Anterior cingulate cortex (tissue), 58 donors: ENCODE data around the gene LRRC47.
"Not testable (repeated sequence)": the region's sequence is repeated elsewhere in the genome, so short reads cannot be mapped to it uniquely, and the experiment has no call there.

Experiments
- DNase-seq, 58 donors: peaks; one replicate each; lab custom pipeline; 2025; lab: John Stamatoyannopoulos, UW

Gene LRRC47

DNA sequence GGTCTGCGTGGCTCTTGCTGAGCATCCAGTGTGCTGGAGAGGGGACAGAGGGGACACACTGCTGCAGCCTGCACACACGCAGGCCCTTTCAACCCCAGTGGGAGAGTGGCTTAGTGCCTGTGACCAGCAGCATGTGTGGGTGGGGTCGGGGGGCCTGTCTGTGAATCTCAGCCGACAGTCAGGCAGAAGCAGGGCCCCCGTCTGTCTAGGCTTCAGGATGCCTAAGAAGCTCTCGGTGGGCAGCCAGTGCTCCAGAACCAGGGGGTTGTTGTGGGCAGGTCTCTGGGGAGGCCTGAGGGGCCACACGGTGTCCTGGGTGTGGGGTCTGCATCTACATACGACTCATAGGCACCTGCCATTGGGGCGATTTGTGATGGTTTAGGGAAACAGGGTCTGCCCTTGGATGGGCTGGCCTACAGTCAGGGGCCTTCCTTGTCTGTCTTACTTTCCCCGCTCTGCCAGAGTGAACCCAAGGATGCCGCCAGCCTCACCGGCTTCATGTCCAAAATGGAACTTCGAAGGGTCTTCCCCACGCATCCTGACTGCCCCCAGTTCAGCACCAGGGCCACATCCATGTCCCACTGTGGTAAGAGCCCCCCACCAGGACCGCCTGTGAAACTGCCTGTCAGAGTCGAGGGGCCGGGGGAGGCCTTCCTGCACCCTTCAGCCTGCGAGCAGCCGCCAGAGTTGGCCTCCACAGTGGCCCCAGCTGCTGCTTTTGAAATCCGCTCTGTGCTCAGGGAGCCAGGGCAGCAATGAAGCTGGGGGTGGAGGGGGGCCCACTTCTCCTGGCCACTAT is 42.4 kb downstream of the LRRC47 start:
- DNase-seq = no peak

DNA sequence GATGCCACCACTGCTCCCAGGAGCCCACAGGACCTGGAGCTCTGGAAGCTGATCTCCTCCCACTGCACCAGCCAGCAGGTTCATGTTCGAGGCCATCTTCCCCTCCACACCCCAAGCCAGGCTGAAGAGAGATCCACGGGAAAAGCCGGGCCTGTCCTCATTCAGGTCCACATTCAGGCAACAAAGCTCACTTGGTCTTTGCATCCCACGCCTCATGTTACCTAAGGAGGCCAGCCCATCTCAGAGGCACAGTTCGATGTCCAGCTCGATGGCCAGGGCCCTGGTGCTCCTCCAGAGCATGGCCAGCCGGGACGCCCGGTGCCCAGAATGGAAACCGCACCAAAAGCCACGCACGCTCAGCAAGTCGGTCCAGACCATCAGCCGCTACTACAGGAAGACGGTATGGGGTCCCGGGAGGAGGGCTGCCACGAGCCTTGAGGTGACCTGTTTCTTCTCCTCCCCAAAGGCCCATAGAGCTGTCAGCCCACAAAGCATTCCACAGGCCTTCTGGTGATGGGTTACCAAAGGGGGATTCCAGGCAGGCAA is 43.8 kb downstream of the LRRC47 start, which contains the start of gene CCDC27:
TSS of gene CCDC27 (plus strand) at position 51 of the 546 bp plus-strand sequence. CDS start at position 83, 32 bp downstream.
- DNase-seq = no peak

GRCh38 chr1:3750741-3751140 is 45.6 kb downstream of the LRRC47 start:
- DNase-seq = no peak

DNA sequence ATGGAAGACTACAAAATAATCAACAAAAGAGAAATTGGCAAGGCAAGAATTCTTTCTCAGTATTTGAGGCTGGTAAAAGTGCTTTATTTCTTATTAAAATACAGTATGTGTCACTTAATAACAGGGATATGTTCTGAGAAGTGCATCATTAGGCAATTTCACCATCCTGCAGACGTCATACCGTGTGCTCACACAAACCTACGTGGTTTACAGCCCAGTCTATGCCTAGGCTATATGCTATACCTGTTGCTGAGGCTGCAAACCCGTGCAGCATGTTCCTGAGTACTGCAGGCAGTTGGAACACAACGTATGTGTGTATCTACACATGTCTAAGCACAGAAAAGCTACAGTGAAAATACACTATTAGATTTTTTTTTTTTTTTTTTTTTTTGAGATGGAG is 46.8 kb downstream of the LRRC47 start:
- DNase-seq = no peak

DNA sequence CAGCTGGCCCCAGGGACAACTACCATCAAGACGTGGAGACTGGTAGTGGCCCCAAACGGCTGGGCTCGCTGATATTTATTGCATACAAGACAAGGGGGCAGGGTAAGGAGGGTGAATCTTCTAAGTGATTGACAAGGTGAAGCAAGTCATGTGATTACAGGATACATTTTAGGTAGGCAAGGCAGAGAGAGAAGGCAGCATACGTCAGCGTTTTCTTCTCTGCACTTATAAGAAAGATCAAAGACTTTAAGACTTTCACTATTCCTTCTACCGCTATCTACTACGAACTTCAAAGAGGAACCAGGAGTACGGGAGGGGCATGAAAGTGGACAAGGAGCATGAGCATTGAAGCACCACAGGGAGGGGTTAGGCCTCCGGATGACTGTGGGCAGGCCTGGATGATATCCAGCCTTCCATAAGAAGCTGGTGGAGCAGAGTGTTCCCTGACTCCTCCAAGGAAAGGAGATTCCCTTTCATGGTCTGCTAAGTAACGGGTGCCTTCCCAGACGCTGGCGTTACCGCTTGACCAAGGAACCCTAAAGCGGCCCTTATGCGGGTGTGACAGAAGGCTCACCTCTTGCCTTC is 47.9 kb downstream of the LRRC47 start:
- DNase-seq = not testable (repeated sequence)

DNA sequence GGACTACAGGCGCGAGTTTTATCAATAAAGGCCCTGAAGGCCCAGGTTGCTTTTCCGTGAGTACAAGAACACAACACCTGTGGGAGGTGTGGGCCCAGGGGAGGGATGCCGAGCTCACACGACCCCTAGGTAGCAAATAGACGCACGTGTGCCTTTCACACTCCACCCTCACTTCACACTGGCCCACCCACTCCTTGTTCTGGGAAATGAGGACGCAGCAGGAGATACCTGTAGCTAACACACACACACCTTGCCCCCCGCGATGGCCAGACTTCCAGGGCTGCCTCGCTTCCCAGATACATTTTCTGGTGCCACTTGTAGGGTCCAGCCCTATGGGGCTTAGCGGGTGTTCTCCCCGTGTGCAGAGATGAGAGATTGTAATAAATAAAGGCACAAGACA is 48.4 kb downstream of the LRRC47 start:
- DNase-seq = no peak

GRCh38 chr1:3747522-3747848 is 48.8 kb downstream of the LRRC47 start:
- DNase-seq = no peak

DNA sequence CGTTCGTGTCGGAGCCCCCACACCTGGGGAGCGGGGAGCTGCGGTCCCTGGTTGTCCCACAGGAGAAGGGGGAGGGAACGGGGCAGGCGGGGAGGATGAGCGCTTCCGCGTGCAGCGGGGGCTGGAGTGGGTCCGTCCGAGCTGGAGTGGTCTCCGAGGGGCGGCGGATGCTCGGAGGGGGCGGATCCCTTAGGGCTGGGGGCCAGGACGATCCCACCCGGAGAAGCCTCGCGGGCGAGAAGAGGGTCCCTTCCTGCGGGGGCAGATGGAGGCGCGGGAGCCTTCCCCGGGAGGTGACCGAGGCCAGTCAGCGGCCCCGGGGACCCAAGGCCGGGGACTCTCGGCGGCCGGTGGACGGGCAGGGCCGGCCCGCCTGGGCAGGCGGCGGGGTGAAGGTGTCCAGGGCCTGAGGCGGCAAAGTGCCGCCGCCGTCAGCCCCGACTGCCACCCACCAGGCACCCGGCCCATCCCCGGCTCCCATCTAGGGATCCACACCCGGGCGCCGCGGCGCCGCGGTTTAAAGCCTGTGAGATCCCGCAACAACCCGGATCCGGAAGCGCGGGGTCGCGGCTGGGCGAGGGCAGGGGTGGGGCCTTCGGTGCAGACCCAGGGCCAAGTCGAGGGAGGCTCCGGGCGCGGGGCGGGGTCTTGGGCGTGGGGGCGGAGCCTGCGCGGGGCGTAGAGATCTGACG is 49.3 kb downstream of the LRRC47 start:
- DNase-seq = peak in 56 of 58 donors; percentile 49 to 92 (median 80)

DNA sequence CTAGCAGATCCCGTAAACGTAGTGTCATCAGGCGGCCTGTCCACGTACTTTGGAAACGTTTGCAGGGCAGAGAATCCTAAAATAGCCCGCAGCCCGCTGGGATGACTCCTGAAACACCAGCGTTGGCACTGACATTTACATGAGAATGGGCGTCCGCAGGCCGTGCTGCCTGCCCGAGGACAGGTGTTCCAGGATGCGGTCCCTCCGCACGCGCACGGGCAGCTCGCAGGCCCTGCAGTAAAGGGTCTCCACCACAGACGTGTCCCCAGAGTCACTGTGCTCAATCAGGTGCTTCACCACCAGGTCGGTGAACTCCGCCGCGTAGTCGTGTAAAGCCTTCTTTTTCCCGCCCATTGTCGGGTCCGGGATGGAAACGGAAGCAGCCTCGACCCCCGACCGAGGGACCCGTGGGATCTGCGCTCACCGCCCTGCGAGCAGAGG is 49.9 kb downstream of the LRRC47 start:
- DNase-seq = no peak

DNA sequence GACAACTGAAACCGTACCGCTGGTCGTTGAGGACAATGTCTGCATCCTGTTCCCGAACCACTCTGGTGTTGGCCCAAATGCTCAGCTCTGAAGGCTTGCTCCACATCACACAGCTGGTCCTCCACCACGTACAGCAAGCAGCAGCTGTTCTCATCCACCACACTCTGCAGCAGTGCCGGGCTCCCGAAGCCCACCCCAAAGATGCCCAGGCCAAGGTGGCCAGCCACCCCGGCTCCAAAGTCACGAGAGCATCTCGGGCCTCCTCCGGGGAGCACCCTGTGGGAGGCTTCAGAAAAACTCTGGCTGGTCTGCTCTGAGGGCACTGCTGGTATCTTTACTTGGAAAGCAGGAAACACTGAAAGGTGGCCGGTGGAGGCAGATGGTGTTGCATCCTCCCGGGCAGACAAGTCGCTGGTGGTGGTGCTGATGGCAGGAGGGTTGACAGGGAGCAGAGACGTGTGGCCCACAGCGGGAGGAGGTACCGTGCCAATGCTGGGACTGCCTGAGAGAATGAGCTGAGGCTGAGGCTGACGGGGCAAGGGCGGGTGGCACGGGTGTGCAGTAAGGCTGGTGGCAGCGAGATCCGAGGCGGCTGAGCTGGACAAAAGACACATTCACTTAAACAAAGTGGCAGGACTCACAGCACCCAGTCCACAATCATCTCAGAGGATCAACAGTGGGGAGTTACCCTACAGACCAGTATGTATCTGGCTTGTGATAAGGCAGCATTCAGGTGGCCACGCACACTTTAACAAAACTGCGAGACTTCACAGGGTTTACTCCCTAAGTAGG is 50.5 kb downstream of the LRRC47 start:
- DNase-seq = peak in 15 of 58 donors; percentile 9 to 48 (median 23)

DNA sequence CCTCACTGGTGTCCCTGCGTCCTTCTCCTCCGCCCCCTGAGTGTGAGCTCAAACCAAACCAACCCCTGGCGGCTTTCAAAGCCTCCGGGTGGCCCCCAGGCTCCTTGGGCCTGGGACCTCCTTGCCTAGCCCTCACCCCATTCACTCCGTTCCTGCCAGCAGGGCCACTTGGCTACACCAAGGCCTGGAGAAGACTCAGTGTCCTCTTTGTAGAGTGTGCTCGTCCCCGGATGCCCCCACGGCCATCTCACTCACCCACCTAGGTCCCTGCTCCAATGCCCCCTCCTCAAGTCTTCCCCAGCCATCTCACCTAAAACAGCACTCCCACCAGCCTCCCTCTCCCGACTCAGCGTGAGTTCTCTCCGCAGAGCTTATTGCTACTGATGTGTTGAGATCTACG is 51.2 kb downstream of the LRRC47 start:
- DNase-seq = no peak

DNA sequence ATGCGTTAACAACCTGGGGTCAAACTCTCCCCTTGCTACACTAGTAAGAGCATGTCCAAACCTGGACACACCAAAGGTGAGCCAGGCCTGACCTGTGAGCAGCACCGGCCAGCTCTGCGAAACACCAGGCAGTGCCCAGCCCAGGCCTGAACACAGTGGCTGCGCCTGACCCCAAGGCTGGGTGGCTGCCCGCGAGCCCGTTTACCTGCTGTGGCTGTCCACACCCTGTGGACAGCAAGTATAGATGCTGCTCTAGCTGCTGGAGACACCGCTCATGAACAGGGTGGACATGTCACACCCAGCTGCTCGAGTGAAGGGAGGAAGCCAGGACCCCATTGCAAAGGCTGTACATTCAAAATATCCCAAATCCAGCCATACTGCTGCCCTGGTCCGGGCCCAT is 51.7 kb downstream of the LRRC47 start:
- no peak for DNase-seq

- no peak for DNase-seq
Measured at GRCh38 chr1:3743826-3744225, 52.5 kb downstream of the LRRC47 start.

GRCh38 chr1:3743421-3743820 is 52.9 kb downstream of the LRRC47 start:
- no peak for DNase-seq

DNA sequence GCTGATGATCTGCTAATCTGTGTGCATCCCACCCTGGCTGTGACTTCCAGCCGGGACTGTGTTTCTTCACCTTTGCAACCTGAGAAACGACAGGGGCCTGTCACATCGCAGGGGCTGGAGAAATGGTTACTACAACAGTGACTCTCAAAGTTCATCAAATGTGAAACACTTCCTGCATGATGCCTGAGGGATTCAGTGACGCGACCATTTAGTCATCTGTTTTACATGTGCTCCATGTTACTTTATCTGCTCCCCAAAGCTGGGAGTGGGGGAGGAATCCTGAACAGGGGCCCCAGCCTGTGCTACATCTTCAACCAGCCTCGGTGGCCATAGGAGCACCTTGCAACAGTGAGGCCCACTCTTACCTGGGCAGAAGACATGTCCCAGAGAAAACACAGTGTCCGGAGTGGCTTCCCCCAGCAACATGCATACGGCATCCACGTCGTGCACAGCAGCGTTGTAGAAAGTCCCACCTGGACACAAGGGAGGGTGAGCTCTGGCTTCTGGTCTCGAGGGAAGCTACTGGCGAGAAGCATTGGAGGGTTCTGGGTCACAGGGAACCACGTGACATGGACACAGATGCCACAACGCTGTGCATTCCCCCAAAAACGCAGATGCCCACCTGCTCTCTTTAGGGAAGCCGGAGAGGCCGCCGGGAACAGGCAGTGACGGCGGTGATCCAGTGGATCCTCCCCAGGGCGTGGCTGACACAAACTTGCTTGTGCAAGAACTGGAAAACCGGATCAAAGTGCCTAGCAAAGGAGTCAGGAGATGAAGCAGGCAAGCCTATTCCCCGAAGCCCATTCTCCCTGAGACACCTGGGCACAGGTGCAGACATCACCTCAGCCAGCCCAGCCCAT is 53.6 kb downstream of the LRRC47 start:
- no peak for DNase-seq

GRCh38 chr1:3741566-3742438 is 54.5 kb downstream of the LRRC47 start:
- no peak for DNase-seq

DNA sequence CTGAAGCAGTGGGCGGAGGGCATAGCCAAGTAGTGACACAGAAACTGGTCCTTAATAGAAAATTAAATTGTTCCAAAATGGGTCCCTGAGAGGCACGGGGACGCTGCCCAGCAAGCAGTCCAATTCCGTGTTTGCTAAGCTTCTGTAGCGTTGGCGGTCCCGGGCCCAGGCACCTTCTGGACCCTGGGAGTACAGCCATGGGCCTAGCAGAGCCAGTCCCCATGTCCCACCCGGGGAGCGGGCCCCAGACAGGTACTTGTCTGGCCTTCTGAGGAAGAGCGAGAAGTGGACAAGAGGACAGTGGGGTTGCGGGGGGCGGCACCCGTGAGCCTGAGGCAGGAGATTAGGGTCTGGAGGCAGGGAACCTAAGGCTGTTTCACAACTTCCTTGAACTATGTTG is 55.5 kb downstream of the LRRC47 start:
- DNase-seq = no peak

GRCh38 chr1:3740042-3740441 is 56.3 kb downstream of the LRRC47 start:
- peak in 10 of 58 donors; percentile 13 to 43 (median 22) for DNase-seq
